Ascending aorta (tissue), 2 donors: Measurements from ENCODE around the gene CCL5. TPM values are rescaled to one million over a fixed set of nuclear protein-coding genes. Genes with fewer than 3 reads are reported as not detected.

Source experiments
- DNase-seq, 2 donors: peaks; one replicate each; pipeline ENCODE4 v3.0.0-alpha.2; 2019; ENCODE audit warnings: low spot score in 2 of 2
- H3K27ac ChIP-seq, 2 donors: fragments of 200-600 bp; sonication (generic); one replicate each; pipeline ENCODE4 v1.5.1; 2016 to 2017; ENCODE audit warnings: mild to moderate bottlenecking in 1 of 2
- H3K27me3 ChIP-seq: fragments of 200-600 bp; sonication (generic); one replicate; pipeline ENCODE4 v1.5.1; 2017
- H3K36me3 ChIP-seq, 2 donors: fragments of 200-600 bp; sonication (generic); one replicate each; pipeline ENCODE4 v1.5.1; 2016
- H3K4me1 ChIP-seq, 2 donors: fragments of 200-600 bp; sonication (generic); one replicate each; pipeline ENCODE4 v1.5.1; 2016 to 2017; ENCODE audit warnings: mild to moderate bottlenecking in 1 of 2
- H3K4me3 ChIP-seq, 2 donors: fragments of 200-600 bp; sonication (generic); one replicate each; pipeline ENCODE4 v1.5.1; 2016 to 2017; ENCODE audit warnings: mild to moderate bottlenecking in 1 of 2
- H3K9me3 ChIP-seq, 2 donors: fragments of 200-600 bp; sonication (generic); one replicate each; pipeline ENCODE4 v1.5.1; 2016
- CTCF ChIP-seq, 3 experiments: fragments of 200-600 bp in 2 of 3; fragments of 450-650 bp in 1 of 3; sonication (generic) in 2 of 3; IDR thresholded peaks; one replicate each; pipeline ENCODE4 v1.5.1; 2016 to 2019; ENCODE audit warnings: antibody characterized with exemption in 3 of 3, mild to moderate bottlenecking in 1 of 3, moderate library complexity in 1 of 3
- intact Hi-C: fragments of 100-400 bp; cut with DNase I; formaldehyde crosslinking; loops from one replicate; pipeline ENCODE4 v1.15.1; 2023
- total RNA-seq: library from RNA; depleted of rRNA; stranded (reverse); fragments of >200 nt; gene quantifications from one replicate; pipeline ENCODE4 v1.1.0, GENCODE V29; 2016

Gene CCL5
- total RNA-seq, 1 donor from 2014 or later = 43.2 TPM

GRCh38 chr17:35876534-35876933, 3.6 kb downstream of the CCL5 start:
- no peak for DNase-seq
- H3K4me1 ChIP-seq = no peaks in the 10 kb centered on the region
- no peaks in the 10 kb centered on the region for H3K27me3 ChIP-seq
- TF ChIP-seq CTCF (IDR thresholded peaks at IDR 0.05) = no peak
- intact Hi-C loops = no loop called here
- H3K9me3 ChIP-seq = no peaks in the 10 kb centered on the region
- H3K36me3 ChIP-seq = no peaks in the 10 kb centered on the region
- H3K27ac ChIP-seq = no peak overlapping the region
- no peak overlapping the region for H3K4me3 ChIP-seq

DNA sequence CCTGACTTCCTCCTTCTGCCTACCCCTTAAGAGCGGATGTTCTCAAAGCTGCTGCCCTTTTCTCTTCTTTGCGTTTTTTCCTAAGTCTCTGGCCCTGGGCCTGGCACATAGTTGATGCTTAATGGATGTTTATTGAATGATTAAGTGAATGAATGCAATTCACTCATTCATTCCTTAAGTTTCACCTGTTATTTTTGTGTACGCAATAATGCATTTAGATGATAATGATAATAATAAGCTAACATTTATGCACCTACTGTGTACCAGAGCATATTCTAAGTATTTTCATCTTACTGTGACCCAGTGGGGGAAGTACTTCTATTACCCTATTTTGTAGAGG, 4.4 kb downstream of the CCL5 start:
- Histone ChIP-seq H3K4me1 (no peaks in the 10 kb centered on the region), H3K36me3 (no peaks in the 10 kb centered on the region), H3K27me3 (no peaks in the 10 kb centered on the region), H3K27ac (no peak overlapping the region), H3K9me3 (no peaks in the 10 kb centered on the region), H3K4me3 (no peak overlapping the region)
- DNase-seq = no peak
- TF ChIP-seq CTCF (IDR thresholded peaks at IDR 0.05) = no peak
- intact Hi-C loops = no loop called here

- intact Hi-C loops = no loop called here
- Histone ChIP-seq H3K27ac (no peak overlapping the region), H3K9me3 (no peaks in the 10 kb centered on the region), H3K4me1 (no peaks in the 10 kb centered on the region), H3K4me3 (no peak overlapping the region), H3K27me3 (no peaks in the 10 kb centered on the region), H3K36me3 (no peaks in the 10 kb centered on the region)
- DNase-seq = no peak
- TF ChIP-seq CTCF (IDR thresholded peaks at IDR 0.05) = no peak
Measured at GRCh38 chr17:35875072-35875799, 4.9 kb downstream of the CCL5 start.

DNA sequence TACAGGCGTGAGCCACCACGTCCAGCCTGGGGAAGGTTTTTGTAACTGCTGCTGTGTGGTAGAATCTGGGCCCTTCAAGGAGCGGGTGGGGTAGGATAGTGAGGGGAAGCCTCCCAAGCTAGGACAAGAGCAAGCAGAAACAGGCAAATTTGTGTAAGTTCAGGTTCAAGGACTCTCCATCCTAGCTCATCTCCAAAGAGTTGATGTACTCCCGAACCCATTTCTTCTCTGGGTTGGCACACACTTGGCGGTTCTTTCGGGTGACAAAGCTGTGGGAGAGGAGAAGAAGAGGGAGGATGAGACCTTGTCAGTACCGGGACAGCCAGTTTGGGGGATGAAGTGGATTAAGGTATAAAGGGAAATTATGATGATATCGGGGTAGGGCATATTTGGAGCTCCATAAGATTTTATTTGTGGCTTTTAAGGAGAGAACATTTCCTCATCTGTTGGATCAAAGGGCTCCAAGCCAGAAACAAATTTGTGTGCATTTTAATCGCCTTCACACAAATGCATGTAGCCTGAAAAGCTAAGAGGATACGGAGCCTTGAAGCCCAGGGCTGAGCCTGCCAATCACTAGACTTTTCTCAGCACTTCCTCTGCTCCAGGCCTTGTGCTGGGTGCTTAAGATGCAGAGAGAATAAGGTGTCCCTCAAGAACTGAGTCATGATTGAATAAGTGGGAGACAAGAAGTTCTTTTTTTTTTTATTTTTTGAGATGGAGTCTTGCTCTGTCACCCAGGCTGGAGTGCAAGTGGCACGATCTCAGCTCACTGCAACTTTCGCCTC, 7.8 kb downstream of the CCL5 start:
- no peak for DNase-seq
- H3K4me3 ChIP-seq = no peak overlapping the region
- H3K27ac ChIP-seq = no peak overlapping the region
- intact Hi-C loops = no loop called here
- no peaks in the 10 kb centered on the region for H3K9me3 ChIP-seq
- no peaks in the 10 kb centered on the region for H3K27me3 ChIP-seq
- no peaks in the 10 kb centered on the region for H3K36me3 ChIP-seq
- no peak for TF ChIP-seq CTCF (IDR thresholded peaks at IDR 0.05)
- no peaks in the 10 kb centered on the region for H3K4me1 ChIP-seq

- no peak overlapping the region for H3K27ac ChIP-seq
- DNase-seq = no peak
- H3K4me3 ChIP-seq = no peak overlapping the region
- H3K36me3 ChIP-seq = no peaks in the 10 kb centered on the region
- peaks cover 0 to 6% of the 10 kb centered on the region in 2 donors for H3K4me1 ChIP-seq
- H3K9me3 ChIP-seq = no peaks in the 10 kb centered on the region
- TF ChIP-seq CTCF (IDR thresholded peaks at IDR 0.05) = no peak
- intact Hi-C loops = no loop called here
- H3K27me3 ChIP-seq = no peaks in the 10 kb centered on the region
Measured at GRCh38 chr17:35870906-35871819, 9.0 kb downstream of the CCL5 start.
